ENCODE measurements around the gene TAC3.

TAC3 gene

GRCh38 chr12:57006809-57007475 lies 9.4 kb downstream of the TAC3 start:
- H3K9ac ChIP-seq (ENCODE audit: low read depth in 1 of 2, low read length in 2 of 2) = peak overlapping the region; percentile 50 to 55
- H3K27me3 ChIP-seq (ENCODE audit: control insufficient read depth in 1 of 2, insufficient read depth in 2 of 2, low read length in 2 of 2) = no peaks in the 10 kb centered on the region
- H3K9me3 ChIP-seq (ENCODE audit: control insufficient read depth in 1 of 2, low read length in 2 of 2) = no peaks in the 10 kb centered on the region
- peaks cover 9 to 27% of the 10 kb centered on the region in 2 donors for H3K36me3 ChIP-seq (ENCODE audit: control insufficient read depth in 1 of 2, insufficient read depth in 2 of 2, low read length in 2 of 2)
- H3K4me1 ChIP-seq (ENCODE audit: control insufficient read depth in 1 of 2, insufficient read depth in 2 of 2, low read length in 2 of 2) = peaks cover 24 to 27% of the 10 kb centered on the region in 2 donors
- H3K4me3 ChIP-seq (ENCODE audit: low read depth in 1 of 2, low read length in 2 of 2) = peak overlapping the region; percentile 31 to 58
- no peak overlapping the region for H3K27ac ChIP-seq (ENCODE audit: low read depth, low read length)

- H3K27me3 ChIP-seq (ENCODE audit: control insufficient read depth in 1 of 2, insufficient read depth in 2 of 2, low read length in 2 of 2) = no peaks in the 10 kb centered on the region
- peak within 1 kb of the TSS; percentile 54 to 81 for H3K9ac ChIP-seq (ENCODE audit: low read depth in 1 of 2, low read length in 2 of 2)
- no peaks in the 10 kb centered on the region for H3K9me3 ChIP-seq (ENCODE audit: control insufficient read depth in 1 of 2, low read length in 2 of 2)
- H3K27ac ChIP-seq (ENCODE audit: low read depth, low read length) = no peak within 1 kb of the TSS
- peak within 1 kb of the TSS; percentile 67 to 77 for H3K4me3 ChIP-seq (ENCODE audit: low read depth in 1 of 2, low read length in 2 of 2)
- H3K4me1 ChIP-seq (ENCODE audit: control insufficient read depth in 1 of 2, insufficient read depth in 2 of 2, low read length in 2 of 2) = peaks cover 31 to 34% of the 10 kb centered on the region in 2 donors
- peaks cover 10 to 28% of the 10 kb centered on the region in 2 donors for H3K36me3 ChIP-seq (ENCODE audit: control insufficient read depth in 1 of 2, insufficient read depth in 2 of 2, low read length in 2 of 2)
Measured at GRCh38 chr12:57005980-57006808, 10.1 kb downstream of the TAC3 start, which contains the start of gene ZBTB39. ZBTB39 (minus strand) TSS chr12:57006546; CDS start chr12:57004917, 1,629 bp downstream.

DNA sequence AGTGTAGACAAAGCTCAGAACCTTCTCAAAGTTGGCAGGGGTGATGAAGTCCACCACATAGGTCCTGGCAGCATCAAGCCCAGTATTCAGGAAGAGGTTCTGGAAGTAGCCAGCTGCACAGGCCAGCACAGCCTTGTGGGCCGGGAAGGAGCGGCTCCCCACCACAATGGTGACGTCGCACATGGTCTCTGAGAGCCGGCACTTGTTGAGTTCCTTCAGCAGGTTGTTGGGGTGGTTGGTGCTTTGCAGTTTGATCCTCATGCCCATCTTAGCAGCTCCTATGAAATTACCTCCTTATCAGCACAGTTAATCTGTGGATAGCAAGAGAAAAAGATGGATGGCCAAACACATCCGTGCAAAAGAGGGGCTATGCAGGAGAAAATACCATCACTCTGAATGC lies 11.7 kb downstream of the TAC3 start:
- no peak overlapping the region for H3K9ac ChIP-seq (ENCODE audit: low read depth in 1 of 2, low read length in 2 of 2)
- no peak overlapping the region for H3K27ac ChIP-seq (ENCODE audit: low read depth, low read length)
- H3K4me3 ChIP-seq (ENCODE audit: low read depth in 1 of 2, low read length in 2 of 2) = no peak overlapping the region
- H3K36me3 ChIP-seq (ENCODE audit: control insufficient read depth in 1 of 2, insufficient read depth in 2 of 2, low read length in 2 of 2) = peaks cover 10 to 36% of the 10 kb centered on the region in 2 donors
- H3K27me3 ChIP-seq (ENCODE audit: control insufficient read depth in 1 of 2, insufficient read depth in 2 of 2, low read length in 2 of 2) = no peaks in the 10 kb centered on the region
- no peaks in the 10 kb centered on the region for H3K9me3 ChIP-seq (ENCODE audit: control insufficient read depth in 1 of 2, low read length in 2 of 2)
- peaks cover 31 to 34% of the 10 kb centered on the region in 2 donors for H3K4me1 ChIP-seq (ENCODE audit: control insufficient read depth in 1 of 2, insufficient read depth in 2 of 2, low read length in 2 of 2)

GRCh38 chr12:57003395-57003794 lies 12.9 kb downstream of the TAC3 start:
- Histone ChIP-seq H3K4me1 (ENCODE audit: control insufficient read depth in 1 of 2, insufficient read depth in 2 of 2, low read length in 2 of 2) (peaks cover 27 to 28% of the 10 kb centered on the region in 2 donors), H3K9ac (ENCODE audit: low read depth in 1 of 2, low read length in 2 of 2) (no peak overlapping the region), H3K9me3 (ENCODE audit: control insufficient read depth in 1 of 2, low read length in 2 of 2) (no peaks in the 10 kb centered on the region), H3K4me3 (ENCODE audit: low read depth in 1 of 2, low read length in 2 of 2) (no peak overlapping the region), H3K36me3 (ENCODE audit: control insufficient read depth in 1 of 2, insufficient read depth in 2 of 2, low read length in 2 of 2) (peaks cover 10 to 36% of the 10 kb centered on the region in 2 donors), H3K27me3 (ENCODE audit: control insufficient read depth in 1 of 2, insufficient read depth in 2 of 2, low read length in 2 of 2) (no peaks in the 10 kb centered on the region), H3K27ac (ENCODE audit: low read depth, low read length) (no peak overlapping the region)

DNA sequence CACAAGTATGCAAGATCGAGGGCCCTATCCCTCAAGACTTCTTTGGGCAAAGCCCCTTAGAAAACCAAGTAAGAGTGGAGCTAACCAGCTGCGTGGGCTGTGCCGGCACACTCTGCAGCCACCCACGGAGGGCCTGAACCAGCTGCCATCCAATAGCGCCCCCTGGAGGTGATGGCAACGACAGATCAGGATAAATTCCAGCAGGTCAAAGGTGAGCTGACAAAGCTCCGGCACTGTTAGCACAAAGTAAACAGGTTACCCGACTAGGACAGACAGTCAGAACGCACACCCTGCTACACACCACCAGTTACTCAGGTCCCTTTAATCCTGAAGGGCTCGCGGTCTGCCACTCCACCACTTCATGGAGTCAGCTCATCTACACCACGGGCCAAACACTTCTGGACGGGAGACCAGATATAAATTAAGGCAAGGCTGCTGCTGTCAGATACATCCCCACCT lies 14.9 kb downstream of the TAC3 start:
- Histone ChIP-seq H3K9ac (ENCODE audit: low read depth in 1 of 2, low read length in 2 of 2) (no peak overlapping the region), H3K9me3 (ENCODE audit: control insufficient read depth in 1 of 2, low read length in 2 of 2) (no peaks in the 10 kb centered on the region), H3K27ac (ENCODE audit: low read depth, low read length) (no peak overlapping the region), H3K4me1 (ENCODE audit: control insufficient read depth in 1 of 2, insufficient read depth in 2 of 2, low read length in 2 of 2) (peaks cover 18 to 22% of the 10 kb centered on the region in 2 donors), H3K4me3 (ENCODE audit: low read depth in 1 of 2, low read length in 2 of 2) (no peak overlapping the region), H3K36me3 (ENCODE audit: control insufficient read depth in 1 of 2, insufficient read depth in 2 of 2, low read length in 2 of 2) (peaks cover 10 to 39% of the 10 kb centered on the region in 2 donors), H3K27me3 (ENCODE audit: control insufficient read depth in 1 of 2, insufficient read depth in 2 of 2, low read length in 2 of 2) (no peaks in the 10 kb centered on the region)

- H3K4me1 ChIP-seq (ENCODE audit: control insufficient read depth in 1 of 2, insufficient read depth in 2 of 2, low read length in 2 of 2) = peaks cover 14 to 17% of the 10 kb centered on the region in 2 donors
- H3K9ac ChIP-seq (ENCODE audit: low read depth in 1 of 2, low read length in 2 of 2) = no peak overlapping the region
- H3K27me3 ChIP-seq (ENCODE audit: control insufficient read depth in 1 of 2, insufficient read depth in 2 of 2, low read length in 2 of 2) = no peaks in the 10 kb centered on the region
- no peaks in the 10 kb centered on the region for H3K9me3 ChIP-seq (ENCODE audit: control insufficient read depth in 1 of 2, low read length in 2 of 2)
- peaks cover 10 to 42% of the 10 kb centered on the region in 2 donors for H3K36me3 ChIP-seq (ENCODE audit: control insufficient read depth in 1 of 2, insufficient read depth in 2 of 2, low read length in 2 of 2)
- no peak overlapping the region for H3K27ac ChIP-seq (ENCODE audit: low read depth, low read length)
- H3K4me3 ChIP-seq (ENCODE audit: low read depth in 1 of 2, low read length in 2 of 2) = no peak overlapping the region
Measured at GRCh38 chr12:57000393-57000792, 15.9 kb downstream of the TAC3 start.

GRCh38 chr12:56999456-56999855 lies 16.9 kb downstream of the TAC3 start:
- Histone ChIP-seq H3K9me3 (ENCODE audit: control insufficient read depth in 1 of 2, low read length in 2 of 2) (no peaks in the 10 kb centered on the region), H3K36me3 (ENCODE audit: control insufficient read depth in 1 of 2, insufficient read depth in 2 of 2, low read length in 2 of 2) (peaks cover 10 to 43% of the 10 kb centered on the region in 2 donors), H3K27ac (ENCODE audit: low read depth, low read length) (no peak overlapping the region), H3K27me3 (ENCODE audit: control insufficient read depth in 1 of 2, insufficient read depth in 2 of 2, low read length in 2 of 2) (no peaks in the 10 kb centered on the region), H3K4me1 (ENCODE audit: control insufficient read depth in 1 of 2, insufficient read depth in 2 of 2, low read length in 2 of 2) (peaks cover 8 to 11% of the 10 kb centered on the region in 2 donors), H3K9ac (ENCODE audit: low read depth in 1 of 2, low read length in 2 of 2) (no peak overlapping the region), H3K4me3 (ENCODE audit: low read depth in 1 of 2, low read length in 2 of 2) (no peak overlapping the region)

- Histone ChIP-seq H3K9me3 (ENCODE audit: control insufficient read depth in 1 of 2, low read length in 2 of 2) (no peaks in the 10 kb centered on the region), H3K27me3 (ENCODE audit: control insufficient read depth in 1 of 2, insufficient read depth in 2 of 2, low read length in 2 of 2) (no peaks in the 10 kb centered on the region), H3K4me1 (ENCODE audit: control insufficient read depth in 1 of 2, insufficient read depth in 2 of 2, low read length in 2 of 2) (peaks cover 8 to 11% of the 10 kb centered on the region in 2 donors), H3K27ac (ENCODE audit: low read depth, low read length) (no peak overlapping the region), H3K36me3 (ENCODE audit: control insufficient read depth in 1 of 2, insufficient read depth in 2 of 2, low read length in 2 of 2) (peaks cover 10 to 38% of the 10 kb centered on the region in 2 donors), H3K4me3 (ENCODE audit: low read depth in 1 of 2, low read length in 2 of 2) (no peak overlapping the region), H3K9ac (ENCODE audit: low read depth in 1 of 2, low read length in 2 of 2) (no peak overlapping the region)
Measured at GRCh38 chr12:56998981-56999380, 17.3 kb downstream of the TAC3 start.

DNA sequence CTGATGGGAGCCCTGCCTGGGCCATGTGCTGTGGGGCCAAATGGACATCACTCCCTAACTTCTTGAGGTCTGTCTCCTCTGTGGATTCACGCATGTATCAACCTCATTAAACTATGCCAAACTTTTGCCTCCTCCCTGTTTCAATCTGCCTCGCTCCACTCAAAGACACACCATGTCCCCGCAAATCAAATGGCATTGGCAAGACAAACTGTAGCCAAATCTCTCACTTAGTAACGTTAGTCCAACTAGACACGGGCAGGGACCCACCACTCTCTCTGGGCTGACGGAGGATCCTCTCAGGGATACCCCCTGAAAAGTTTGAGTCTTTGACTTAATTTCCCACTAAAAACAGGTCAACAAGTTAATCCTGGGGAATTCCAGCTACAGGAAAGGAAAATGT lies 18.0 kb downstream of the TAC3 start:
- Histone ChIP-seq H3K4me1 (ENCODE audit: control insufficient read depth in 1 of 2, insufficient read depth in 2 of 2, low read length in 2 of 2) (peaks cover 8 to 11% of the 10 kb centered on the region in 2 donors), H3K9me3 (ENCODE audit: control insufficient read depth in 1 of 2, low read length in 2 of 2) (no peaks in the 10 kb centered on the region), H3K27me3 (ENCODE audit: control insufficient read depth in 1 of 2, insufficient read depth in 2 of 2, low read length in 2 of 2) (no peaks in the 10 kb centered on the region), H3K9ac (ENCODE audit: low read depth in 1 of 2, low read length in 2 of 2) (no peak overlapping the region), H3K36me3 (ENCODE audit: control insufficient read depth in 1 of 2, insufficient read depth in 2 of 2, low read length in 2 of 2) (peaks cover 8 to 32% of the 10 kb centered on the region in 2 donors), H3K27ac (ENCODE audit: low read depth, low read length) (no peak overlapping the region), H3K4me3 (ENCODE audit: low read depth in 1 of 2, low read length in 2 of 2) (no peak overlapping the region)
